Coronary artery (tissue), 2 donors: ENCODE results near the gene HSF2BP.

Experiments
- DNase-seq: peaks from one replicate; pipeline ENCODE4 v3.0.0-alpha.2; 2017; ENCODE audit warnings: low spot score
- H3K27ac ChIP-seq, 2 donors: fragments of 200-600 bp; sonication (generic); one replicate each; pipeline ENCODE4 v1.5.1; 2016 to 2019
- H3K4me3 ChIP-seq: fragments of 200-600 bp; sonication (generic); 2 replicates; pipeline ENCODE4 v1.5.1; 2016; ENCODE audit warnings: mild to moderate bottlenecking, moderate library complexity
- CTCF ChIP-seq: fragments of 200-600 bp; sonication (generic); IDR thresholded peaks from one replicate; pipeline ENCODE4 v1.5.1; 2019; ENCODE audit warnings: antibody characterized with exemption

Gene HSF2BP

DNA sequence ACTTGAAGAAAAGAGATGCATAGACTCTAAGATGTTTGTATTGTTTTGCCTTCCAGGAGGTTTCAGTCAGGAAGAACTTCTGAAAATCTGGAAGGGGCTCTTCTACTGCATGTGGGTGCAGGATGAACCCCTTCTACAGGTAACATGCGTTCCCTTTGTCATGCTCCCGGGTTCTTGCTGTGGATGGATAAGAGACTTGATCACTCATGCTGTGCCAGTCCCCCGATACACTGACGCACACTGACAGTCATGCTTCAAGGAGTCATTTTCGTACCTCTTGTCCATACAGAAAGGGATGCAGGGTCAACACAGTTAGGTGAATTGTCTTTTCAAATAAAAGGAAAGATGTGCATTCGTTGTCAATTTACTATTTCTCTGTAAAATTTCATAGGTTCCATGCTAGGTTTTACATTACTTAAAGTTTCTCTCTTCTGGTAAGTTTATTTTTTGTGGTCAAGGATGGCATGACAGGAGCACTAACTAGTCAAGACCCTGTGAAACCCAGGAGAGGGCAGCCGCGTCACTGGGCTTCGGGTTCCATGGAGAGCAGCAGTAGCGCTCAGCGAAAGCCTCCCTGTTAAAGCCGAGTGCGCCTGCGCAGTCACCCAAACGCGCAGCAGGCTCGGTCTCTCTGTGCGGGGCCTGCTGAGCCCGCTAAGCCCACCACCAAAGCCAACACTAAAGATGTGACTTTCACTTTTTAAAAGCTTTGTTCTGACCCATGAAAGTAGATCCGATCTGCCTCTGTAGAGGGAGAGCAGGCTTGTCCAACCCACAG, 10.7 kb upstream of the HSF2BP start:
- Histone ChIP-seq H3K27ac (no peak overlapping the region), H3K4me3 (no peak overlapping the region)
- TF ChIP-seq CTCF, result no peak
- no peak for DNase-seq

DNA sequence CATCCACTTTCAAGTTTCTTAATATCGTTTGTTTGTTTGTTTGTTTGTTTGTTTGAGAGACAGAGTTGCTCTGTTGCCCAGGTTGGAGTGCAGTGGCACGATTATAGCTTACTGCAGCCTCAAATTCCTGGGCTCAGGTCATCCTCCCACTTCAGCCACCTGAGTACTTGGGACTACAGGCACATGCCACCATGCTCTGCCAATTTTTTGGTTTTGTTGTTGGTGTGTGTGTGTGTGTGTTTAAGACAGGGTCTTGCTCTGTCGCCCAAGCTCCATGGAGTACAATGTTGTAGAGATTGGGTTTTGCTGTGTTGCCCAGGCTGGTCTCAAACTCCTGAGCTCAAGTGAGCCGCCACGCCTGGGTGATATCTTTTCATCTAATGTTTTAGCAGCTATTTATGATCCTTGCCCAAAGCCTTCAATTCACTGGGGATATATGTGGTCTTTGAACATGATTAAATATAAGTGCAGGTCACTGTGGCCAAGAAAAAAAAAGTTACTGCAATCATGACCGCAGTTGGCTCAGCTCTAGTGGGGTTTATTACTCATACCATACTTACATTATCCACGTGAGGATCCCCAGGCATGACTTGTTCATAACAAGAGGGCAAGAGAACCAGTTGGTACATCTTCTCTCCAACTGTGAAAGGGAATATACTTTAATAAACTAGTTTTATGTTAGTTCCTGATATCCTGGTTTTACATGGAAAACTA, 8.1 kb upstream of the HSF2BP start:
- no peak for TF ChIP-seq CTCF
- Histone ChIP-seq H3K27ac (no peak overlapping the region), H3K4me3 (no peak overlapping the region)
- no peak for DNase-seq

DNA sequence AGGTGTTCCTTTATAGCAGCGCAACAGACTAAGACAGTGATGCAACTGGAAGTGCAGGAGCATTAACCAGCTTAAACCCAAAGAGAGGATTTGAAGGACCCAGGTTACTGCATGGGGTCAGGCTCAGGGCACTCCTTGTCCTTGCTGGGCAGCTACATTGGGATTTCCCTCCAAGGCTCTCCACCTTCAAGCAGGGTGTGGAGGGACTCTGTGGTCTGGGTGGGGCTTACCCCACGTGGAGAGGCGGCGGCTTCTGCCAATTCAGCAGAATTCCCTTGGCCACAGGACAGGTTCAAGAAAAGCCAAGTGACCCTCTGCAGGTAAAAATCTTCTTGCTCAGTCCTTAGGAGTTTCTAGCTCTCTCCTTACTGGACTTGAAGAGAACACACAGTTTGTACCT, 6.6 kb upstream of the HSF2BP start:
- H3K4me3 ChIP-seq, result no peak overlapping the region
- H3K27ac ChIP-seq, result no peak overlapping the region
- DNase-seq, result no peak
- TF ChIP-seq CTCF, result no peak

- H3K4me3 ChIP-seq, result no peak overlapping the region
- no peak for DNase-seq
- no peak overlapping the region for H3K27ac ChIP-seq
- TF ChIP-seq CTCF, result no peak
Measured at GRCh38 chr21:43664358-43664757, 5.1 kb upstream of the HSF2BP start.

GRCh38 chr21:43663033-43663432, 3.7 kb upstream of the HSF2BP start:
- H3K27ac ChIP-seq, result no peak overlapping the region
- DNase-seq, result no peak
- no peak for TF ChIP-seq CTCF
- H3K4me3 ChIP-seq, result no peak overlapping the region

DNA sequence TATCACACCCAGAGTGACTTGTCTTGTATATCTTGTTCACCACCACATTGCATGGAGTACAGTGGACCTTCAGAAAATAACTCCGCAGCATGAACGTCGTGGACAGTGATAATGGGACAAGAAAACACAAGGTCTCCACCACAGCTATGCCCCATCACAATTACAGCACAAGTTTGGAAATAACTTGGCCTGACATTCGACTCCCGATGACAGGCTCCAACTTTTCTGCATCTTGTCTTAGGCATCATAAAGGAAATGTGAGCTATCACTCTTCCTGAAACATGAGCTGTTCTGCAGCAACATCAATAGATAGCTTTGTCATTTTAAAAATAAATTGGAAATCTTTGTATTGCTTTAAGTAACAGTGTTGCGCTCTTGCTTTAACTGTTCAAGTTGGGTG, 3.0 kb upstream of the HSF2BP start:
- no peak overlapping the region for H3K4me3 ChIP-seq
- H3K27ac ChIP-seq, result no peak overlapping the region
- TF ChIP-seq CTCF, result no peak
- DNase-seq, result no peak

GRCh38 chr21:43658769-43659135, 536 bp downstream of the HSF2BP start:
- TF ChIP-seq CTCF, result no peak
- DNase-seq, result no peak
- peak overlapping the region; percentile 93 for H3K4me3 ChIP-seq
- peak overlapping the region; percentile 79 to 89 for H3K27ac ChIP-seq
